WTC11 (cell line): ENCODE results near the gene INKA2.

Experiments
- CREB1 ChIP-seq: sonication (generic); formaldehyde crosslinking; IDR thresholded peaks from 2 replicates; pipeline ENCODE4 v1.8.0; 2023; ENCODE audit warnings: mild to moderate bottlenecking, missing genetic modification reagents
- FOXP1 ChIP-seq: sonication (generic); formaldehyde crosslinking; IDR thresholded peaks from 2 replicates; pipeline ENCODE4 v1.8.0; 2022; ENCODE audit warnings: missing genetic modification reagents, mild to moderate bottlenecking, moderate library complexity, borderline replicate concordance
- HMGXB4 ChIP-seq: sonication (generic); formaldehyde crosslinking; IDR thresholded peaks from 2 replicates; pipeline ENCODE4 v1.8.1; 2023; ENCODE audit warnings: mild to moderate bottlenecking, moderate library complexity, missing genetic modification reagents
- MAX ChIP-seq: sonication (generic); formaldehyde crosslinking; IDR thresholded peaks from 2 replicates; pipeline ENCODE4 v1.8.0; 2022; ENCODE audit warnings: mild to moderate bottlenecking, missing genetic modification reagents
- SMAD4 ChIP-seq: sonication (generic); formaldehyde crosslinking; IDR thresholded peaks from 2 replicates; pipeline ENCODE4 v1.8.0; 2022; ENCODE audit warnings: mild to moderate bottlenecking, missing genetic modification reagents
- SOX15 ChIP-seq: fragments of 250-450 bp; sonication (Bioruptor Pico); IDR thresholded peaks from 2 replicates; pipeline ENCODE4 v1.9.0; 2021; ENCODE audit warnings: mild to moderate bottlenecking
- ZNF138 ChIP-seq: sonication (generic); formaldehyde crosslinking; conservative IDR thresholded peaks from 2 replicates; pipeline ENCODE4 v1.8.1; 2022; ENCODE audit warnings: mild to moderate bottlenecking, moderate library complexity, missing genetic modification reagents
- TF ChIP-seq, protein P1 (sequence below): fragments of 200-600 bp; IDR thresholded peaks from 2 replicates; pipeline ENCODE4 v1.8.0; 2022; ENCODE audit warnings: antibody characterized with exemption

- TF ChIP-seq HMGXB4 (CRISPR knock-in tag) (no peak), FOXP1 (no peak), SMAD4 (CRISPR knock-in tag) (no peak), ZNF138 (CRISPR knock-in tag) (no peak), SOX15 (CRISPR knock-in tag) (no peak), MAX (CRISPR knock-in tag) (no peak), CREB1 (CRISPR knock-in tag) (no peak)
- TF ChIP-seq, protein P1, sequence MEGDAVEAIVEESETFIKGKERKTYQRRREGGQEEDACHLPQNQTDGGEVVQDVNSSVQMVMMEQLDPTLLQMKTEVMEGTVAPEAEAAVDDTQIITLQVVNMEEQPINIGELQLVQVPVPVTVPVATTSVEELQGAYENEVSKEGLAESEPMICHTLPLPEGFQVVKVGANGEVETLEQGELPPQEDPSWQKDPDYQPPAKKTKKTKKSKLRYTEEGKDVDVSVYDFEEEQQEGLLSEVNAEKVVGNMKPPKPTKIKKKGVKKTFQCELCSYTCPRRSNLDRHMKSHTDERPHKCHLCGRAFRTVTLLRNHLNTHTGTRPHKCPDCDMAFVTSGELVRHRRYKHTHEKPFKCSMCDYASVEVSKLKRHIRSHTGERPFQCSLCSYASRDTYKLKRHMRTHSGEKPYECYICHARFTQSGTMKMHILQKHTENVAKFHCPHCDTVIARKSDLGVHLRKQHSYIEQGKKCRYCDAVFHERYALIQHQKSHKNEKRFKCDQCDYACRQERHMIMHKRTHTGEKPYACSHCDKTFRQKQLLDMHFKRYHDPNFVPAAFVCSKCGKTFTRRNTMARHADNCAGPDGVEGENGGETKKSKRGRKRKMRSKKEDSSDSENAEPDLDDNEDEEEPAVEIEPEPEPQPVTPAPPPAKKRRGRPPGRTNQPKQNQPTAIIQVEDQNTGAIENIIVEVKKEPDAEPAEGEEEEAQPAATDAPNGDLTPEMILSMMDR, result peak; percentile 60
These were observed 30.4 kb upstream of the INKA2 start for GRCh38 chr1:111769517-111770146.
